Measurements from ENCODE around the gene CHKB. TPM values are rescaled to one million over a fixed set of nuclear protein-coding genes. Genes with fewer than 3 reads are reported as not detected.
A peak's percentile ranks its signal among the peaks of the same experiment; 100 is the strongest.
"Not testable (repeated sequence)": the region's sequence is repeated elsewhere in the genome, so short reads cannot be mapped to it uniquely, and the experiment has no call there.

CHKB gene
- total and polyA plus RNA-seq, 7 donors, result 11.5 to 25.2 (median 13.6) TPM

DNA sequence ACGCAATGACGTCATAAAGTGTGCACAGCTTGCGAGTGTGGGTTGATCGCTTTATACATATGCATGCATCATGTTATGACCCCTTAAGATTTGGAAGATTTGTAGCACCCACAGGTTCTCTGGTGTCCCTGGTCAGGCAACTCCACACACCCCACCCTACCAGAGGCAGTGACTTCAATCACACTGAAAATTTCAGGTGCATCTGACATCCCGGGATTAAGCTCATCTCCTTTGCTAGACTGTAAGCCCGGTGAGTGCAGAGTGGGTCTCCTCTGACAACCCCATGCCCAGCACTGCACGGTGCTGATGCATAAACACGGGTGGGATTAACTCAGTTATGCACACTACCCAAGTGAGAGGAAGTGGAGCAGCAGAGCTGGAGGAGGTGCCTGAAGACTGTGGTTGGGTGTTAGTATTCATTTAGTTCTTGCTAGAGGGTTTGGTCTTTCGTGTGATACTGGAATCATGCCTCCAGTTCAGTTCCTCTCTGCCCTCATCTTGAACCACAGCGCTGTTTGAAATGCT is 38.8 kb upstream of the CHKB start:
- H3K4me3 ChIP-seq, result peak overlapping the region; percentile 19
- peaks cover 0 to 17% of the 10 kb centered on the region in 2 donors for H3K36me3 ChIP-seq (ENCODE audit: insufficient read depth in 1 of 2, low read depth in 1 of 2)
- no peaks in the 10 kb centered on the region for H3K27me3 ChIP-seq (ENCODE audit: insufficient read depth in 3 of 3, low read length in 2 of 3)
- H3K27ac ChIP-seq, result peak overlapping the region; percentile 48
- H3K9me3 ChIP-seq, result no peaks in the 10 kb centered on the region
- intact Hi-C loops (cut with DNase I), result loop anchor here (5.0 kb wide), 3 partner anchors 39 to 89 kb away; partner anchors contain the start of genes CHKB (in 1 of the 2), CPT1B (in 1 of the 2) and TYMP (in 1 of the 2)
- H3K4me1 ChIP-seq, result peaks cover 27% of the 10 kb centered on the region
- DNase-seq (no peak), ATAC-seq (peak in 2 of 4 donors; percentile 31 to 32)
- 18 to 32% (median 22%) methylated on average over 10 of the region's 10 CpGs for WGBS, 3 donors
- TF ChIP-seq, protein P1, sequence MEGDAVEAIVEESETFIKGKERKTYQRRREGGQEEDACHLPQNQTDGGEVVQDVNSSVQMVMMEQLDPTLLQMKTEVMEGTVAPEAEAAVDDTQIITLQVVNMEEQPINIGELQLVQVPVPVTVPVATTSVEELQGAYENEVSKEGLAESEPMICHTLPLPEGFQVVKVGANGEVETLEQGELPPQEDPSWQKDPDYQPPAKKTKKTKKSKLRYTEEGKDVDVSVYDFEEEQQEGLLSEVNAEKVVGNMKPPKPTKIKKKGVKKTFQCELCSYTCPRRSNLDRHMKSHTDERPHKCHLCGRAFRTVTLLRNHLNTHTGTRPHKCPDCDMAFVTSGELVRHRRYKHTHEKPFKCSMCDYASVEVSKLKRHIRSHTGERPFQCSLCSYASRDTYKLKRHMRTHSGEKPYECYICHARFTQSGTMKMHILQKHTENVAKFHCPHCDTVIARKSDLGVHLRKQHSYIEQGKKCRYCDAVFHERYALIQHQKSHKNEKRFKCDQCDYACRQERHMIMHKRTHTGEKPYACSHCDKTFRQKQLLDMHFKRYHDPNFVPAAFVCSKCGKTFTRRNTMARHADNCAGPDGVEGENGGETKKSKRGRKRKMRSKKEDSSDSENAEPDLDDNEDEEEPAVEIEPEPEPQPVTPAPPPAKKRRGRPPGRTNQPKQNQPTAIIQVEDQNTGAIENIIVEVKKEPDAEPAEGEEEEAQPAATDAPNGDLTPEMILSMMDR (IDR thresholded peaks at IDR 0.05), result no peak

DNA sequence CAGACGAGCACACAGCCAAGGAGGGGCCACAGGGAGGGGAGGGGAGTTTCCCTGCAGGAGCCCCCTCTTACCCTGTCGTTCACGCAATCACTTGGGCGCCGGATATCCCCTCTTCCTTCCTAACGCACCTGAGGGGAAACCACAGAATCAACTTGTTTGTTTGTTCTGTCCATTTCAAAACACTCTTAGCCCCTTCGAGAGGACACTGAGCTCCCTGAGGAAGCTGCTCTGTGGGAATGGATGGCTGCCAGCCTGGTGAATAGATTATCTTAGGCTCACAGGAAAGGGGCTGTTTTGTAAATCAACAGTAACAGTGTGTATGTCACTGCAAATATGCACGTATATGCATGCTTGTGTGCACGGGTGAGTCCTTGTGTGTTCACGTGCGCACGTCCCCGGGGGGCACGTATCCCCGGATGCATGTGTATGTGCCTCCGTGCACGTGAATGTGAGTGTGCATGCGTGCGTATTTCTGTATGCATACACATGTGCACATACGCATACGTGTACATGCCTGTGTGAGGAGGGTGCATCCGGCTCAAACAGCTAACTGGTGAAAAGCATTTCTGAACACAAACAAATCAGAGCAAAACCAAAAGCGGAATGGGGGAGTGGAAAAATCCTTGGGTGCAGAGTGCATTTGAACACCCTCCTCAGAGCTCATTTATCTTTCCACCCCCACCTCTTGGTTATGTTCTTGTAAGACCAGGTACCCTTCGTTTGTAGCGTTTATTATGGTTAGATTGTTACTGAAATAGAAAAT is 38.1 kb upstream of the CHKB start:
- ATAC-seq (peak; percentile 71 to 87 (median 76)), DNase-seq (peak; percentile 78 to 88)
- no peaks in the 10 kb centered on the region for H3K9me3 ChIP-seq
- TF ChIP-seq, protein P1 (IDR thresholded peaks at IDR 0.05), result no peak
- H3K36me3 ChIP-seq (ENCODE audit: insufficient read depth in 1 of 2, low read depth in 1 of 2), result peaks cover 0 to 11% of the 10 kb centered on the region in 2 donors
- 16 to 25% (median 19%) methylated on average over 24 to 25 of the region's 25 CpGs for WGBS, 3 donors
- peaks cover 27% of the 10 kb centered on the region for H3K4me1 ChIP-seq
- H3K27ac ChIP-seq, result peak overlapping the region; percentile 48
- H3K27me3 ChIP-seq (ENCODE audit: insufficient read depth in 3 of 3, low read length in 2 of 3), result no peaks in the 10 kb centered on the region
- intact Hi-C loops (cut with DNase I), result loop anchor here (5.0 kb wide), 3 partner anchors 38 to 88 kb away; partner anchors contain the start of genes CHKB (in 1 of the 2), CPT1B (in 1 of the 2) and TYMP (in 1 of the 2)
- peak overlapping the region; percentile 56 for H3K4me3 ChIP-seq

DNA sequence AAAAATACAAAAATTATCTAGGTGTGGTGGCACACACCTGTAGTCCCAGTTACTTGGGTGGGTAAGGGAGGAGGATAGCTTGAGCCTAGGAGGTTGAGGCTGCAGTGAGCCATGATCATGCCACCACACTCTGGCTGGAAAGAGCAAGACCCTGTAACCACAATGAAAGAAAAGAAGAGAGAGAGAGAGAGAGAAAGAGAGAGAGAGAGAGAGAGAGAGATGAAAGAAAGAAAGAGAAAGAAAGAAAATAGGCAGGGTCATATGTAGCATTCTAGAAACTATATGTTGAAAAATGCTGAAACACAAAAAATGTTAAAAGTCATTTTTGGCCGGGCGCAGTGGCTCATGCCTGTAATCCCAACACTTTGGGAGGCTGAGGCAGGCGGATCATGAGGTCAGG is 31.6 kb upstream of the CHKB start:
- H3K27me3 ChIP-seq (ENCODE audit: insufficient read depth in 3 of 3, low read length in 2 of 3), result peaks cover 0 to 11% (median 3%) of the 10 kb centered on the region in 3 donors

DNA sequence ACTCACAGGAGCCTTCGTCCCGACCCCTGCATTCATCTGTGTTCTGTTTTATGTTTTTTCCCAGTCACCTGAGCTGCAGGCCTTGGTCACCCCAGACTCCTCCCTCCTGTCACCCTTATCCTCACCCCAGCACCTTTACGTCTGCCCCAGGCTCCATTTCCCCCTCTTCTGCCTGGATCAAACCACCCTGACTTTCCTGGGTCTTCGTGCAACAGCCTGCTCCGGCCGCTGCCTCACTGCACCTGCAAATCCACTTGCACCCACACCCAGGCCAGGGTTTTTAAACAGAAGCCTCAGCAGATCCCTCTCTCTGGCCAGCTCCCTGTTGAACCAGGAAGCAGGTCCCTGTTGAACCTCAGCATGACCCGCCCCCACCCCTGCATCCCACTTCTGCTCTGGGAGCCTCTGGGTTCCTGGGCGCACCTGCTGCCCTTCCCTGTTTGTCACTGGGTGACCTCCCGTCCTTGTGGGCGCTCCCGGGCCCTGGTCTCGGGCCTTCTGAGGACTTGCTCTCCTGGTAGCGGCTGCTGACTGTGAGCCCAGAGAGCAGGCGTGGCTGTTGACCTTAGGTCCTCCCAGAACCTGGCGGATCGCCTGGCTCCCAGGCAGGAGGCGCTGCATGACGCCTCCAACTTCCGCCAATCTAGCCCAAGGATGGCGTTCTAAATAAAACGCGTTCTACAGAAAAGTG is 30.8 kb upstream of the CHKB start:
- ATAC-seq (peak; percentile 61 to 90 (median 85)), DNase-seq (peak in 1 of 2 donors; percentile 73)
- no peak overlapping the region for H3K4me3 ChIP-seq
- no peak overlapping the region for H3K27ac ChIP-seq
- H3K9me3 ChIP-seq, result no peaks in the 10 kb centered on the region
- intact Hi-C loops (cut with DNase I), result no loop called here
- no peaks in the 10 kb centered on the region for H3K4me1 ChIP-seq
- H3K27me3 ChIP-seq (ENCODE audit: insufficient read depth in 3 of 3, low read length in 2 of 3), result peaks cover 0 to 11% (median 3%) of the 10 kb centered on the region in 3 donors
- WGBS, 3 donors, result 48 to 62% (median 59%) methylated on average over 22 of the region's 22 CpGs
- TF ChIP-seq, protein P1 (IDR thresholded peaks at IDR 0.05), result no peak
- no peaks in the 10 kb centered on the region for H3K36me3 ChIP-seq (ENCODE audit: insufficient read depth in 1 of 2, low read depth in 1 of 2)

More for the DNA sequence above, 31.6 kb upstream of the CHKB start:
- DNase-seq; H3K4me1 ChIP-seq; H3K27ac ChIP-seq; ATAC-seq; H3K9me3 ChIP-seq; intact Hi-C loops (cut with DNase I); H3K36me3 ChIP-seq (ENCODE audit: insufficient read depth in 1 of 2, low read depth in 1 of 2); H3K4me3 ChIP-seq: not testable (repeated sequence)
- 67 to 97% (median 78%) methylated on average over 3 of the region's 3 CpGs for WGBS, 3 donors
